WI38 (cell line): ENCODE measurements around the gene GRIA1.

Source experiments
- H3K4me3 ChIP-seq: 2 replicates; pipeline ENCODE4 v1.5.1; 2011; ENCODE audit warnings: low read depth, mild to moderate bottlenecking, control low read depth, low read length
- CTCF ChIP-seq: IDR thresholded peaks from 2 replicates; pipeline ENCODE4 v1.5.1; 2012; ENCODE audit warnings: low read depth, mild to moderate bottlenecking, control low read depth, low read length

Gene GRIA1

GRCh38 chr5:153794327-153794726 is 303.9 kb downstream of the GRIA1 start:
- no peak overlapping the region for H3K4me3 ChIP-seq
- no peak for TF ChIP-seq CTCF

DNA sequence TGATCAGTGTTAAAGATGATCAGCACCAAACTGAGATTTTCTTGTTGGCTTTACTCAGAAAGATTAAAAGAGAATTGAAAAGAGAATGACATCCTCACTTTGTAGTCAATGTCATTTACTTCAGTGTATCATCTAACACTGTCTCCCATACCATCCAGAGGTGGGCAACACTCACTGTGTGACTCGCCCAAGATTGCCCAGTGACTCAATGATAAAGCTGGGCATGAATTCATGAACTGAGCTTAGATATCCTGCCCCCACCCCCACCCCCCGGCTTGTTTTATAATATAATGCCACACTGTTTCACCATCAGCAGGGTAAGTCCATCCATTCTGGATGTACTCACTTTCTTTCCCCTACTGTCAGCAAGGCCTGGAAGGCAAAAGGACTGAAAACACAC is 306.1 kb downstream of the GRIA1 start:
- H3K4me3 ChIP-seq: no peak overlapping the region
- TF ChIP-seq CTCF: no peak

DNA sequence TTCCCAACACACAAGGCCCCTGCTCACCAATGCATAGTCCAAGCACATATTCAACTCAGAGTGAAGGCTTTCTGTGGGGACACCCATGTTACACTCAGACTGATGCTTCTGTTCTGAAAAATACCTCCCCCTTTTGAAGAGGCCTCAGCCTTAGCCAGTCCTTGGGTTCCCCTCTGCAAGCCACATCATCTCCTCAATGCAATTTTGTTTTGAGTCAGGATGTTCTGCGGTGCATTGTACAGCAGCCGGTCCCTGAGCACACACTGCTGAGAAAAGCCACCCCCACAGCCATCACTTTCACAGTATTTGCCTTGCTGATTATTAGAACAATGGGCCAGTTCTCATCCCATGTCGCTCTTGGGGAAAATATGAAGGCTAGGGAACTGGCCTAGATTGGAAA is 307.0 kb downstream of the GRIA1 start:
- H3K4me3 ChIP-seq: no peak overlapping the region
- no peak for TF ChIP-seq CTCF

- TF ChIP-seq CTCF: no peak
- H3K4me3 ChIP-seq: no peak overlapping the region
Measured at GRCh38 chr5:153798830-153799229, 308.4 kb downstream of the GRIA1 start.

DNA sequence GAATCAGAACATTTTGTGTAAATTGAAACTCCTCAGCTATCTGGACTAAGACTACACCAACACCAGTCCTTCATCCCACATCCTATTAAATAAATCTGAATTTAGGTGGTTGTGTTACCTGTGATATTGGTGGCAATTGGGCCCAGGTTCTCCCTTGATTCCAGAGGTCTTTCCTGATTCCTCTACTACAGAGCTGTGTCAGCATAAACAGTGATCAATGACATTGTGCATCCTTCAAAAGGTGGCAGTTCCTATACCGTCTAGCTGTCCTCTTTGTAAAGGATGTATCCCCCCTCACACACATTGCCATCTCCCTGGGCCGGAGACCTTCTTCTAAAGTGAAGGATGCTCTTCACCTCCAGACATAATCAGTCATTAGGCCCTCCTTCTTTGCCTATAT is 309.0 kb downstream of the GRIA1 start:
- no peak overlapping the region for H3K4me3 ChIP-seq
- no peak for TF ChIP-seq CTCF

- no peak overlapping the region for H3K4me3 ChIP-seq
- no peak for TF ChIP-seq CTCF
Measured at GRCh38 chr5:153802050-153802821, 311.8 kb downstream of the GRIA1 start.

DNA sequence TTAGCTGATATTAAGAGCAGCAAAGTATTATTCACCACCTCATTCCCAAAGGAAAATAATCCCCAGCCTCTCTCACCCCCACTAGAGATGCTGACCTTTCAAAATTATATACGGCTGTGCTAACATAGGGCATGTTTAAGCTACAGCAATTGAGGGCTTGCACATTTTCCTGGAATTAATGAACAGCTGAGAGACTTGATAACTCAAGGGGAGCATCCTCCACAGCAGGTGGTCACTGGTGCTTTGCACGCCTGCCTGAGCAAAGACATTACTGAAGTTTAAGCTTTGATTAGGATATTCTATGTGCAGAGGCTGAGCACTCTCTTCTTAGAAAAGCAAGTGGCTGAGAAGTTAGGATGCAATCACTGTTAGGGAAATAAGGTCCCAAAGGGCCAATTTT is 317.3 kb downstream of the GRIA1 start:
- no peak overlapping the region for H3K4me3 ChIP-seq
- TF ChIP-seq CTCF: no peak
